IMR-90 (cell line): Measurements from ENCODE around the gene TMEM117. TPM values are rescaled to one million over a fixed set of nuclear protein-coding genes. Genes with fewer than 3 reads are reported as not detected.
A peak's percentile ranks its signal among the peaks of the same experiment; 100 is the strongest.

Source experiments
- ATAC-seq: fragments of 200-7000 bp; cut with Tn5 transposase; 2 replicates; pipeline ENCODE4 v1.9.1; 2020; ENCODE audit warnings: low read depth, mild to moderate bottlenecking, moderate library complexity
- BruUV-seq: library from RNA; stranded (reverse); fragments of 400-500 nt; replicated peaks from 2 replicates; lab custom pipeline; 2021; lab: Mats Ljungman, UMichigan
- CTCF ChIA-PET: fragments of 300-600 bp; formaldehyde crosslinking; extraction: SDS; loops from one replicate; lab custom pipeline; 2021; ENCODE audit warnings: antibody characterized with exemption; lab: Yijun Ruan, JAX
- POLR2A ChIA-PET: fragments of 300-600 bp; sonication (Branson Sonifier 250); formaldehyde crosslinking; loops from one replicate; lab custom pipeline; 2022; ENCODE audit warnings: antibody characterized with exemption; ENCODE audit not compliant: unreplicated experiment; lab: Charles Lee
- DNase-seq: peaks from one replicate; pipeline ENCODE4 v3.0.0; 2013
- H2AFZ ChIP-seq: replicated peaks from 2 replicates; pipeline ENCODE3; 2013; ENCODE audit warnings: low read length, mild to moderate bottlenecking; ENCODE audit not compliant: poor library complexity
- H2AK5ac ChIP-seq: 2 replicates; pipeline ENCODE4 v1.6.1; 2013; ENCODE audit warnings: low read depth, low read length, inconsistent platforms
- H2AK9ac ChIP-seq: replicated peaks from 2 replicates; pipeline ENCODE3; 2013; ENCODE audit warnings: mild to moderate bottlenecking, low read depth, low read length, moderate library complexity; ENCODE audit not compliant: poor library complexity
- H2BK120ac ChIP-seq: 2 replicates; pipeline ENCODE4 v1.6.1; 2013; ENCODE audit warnings: low read depth, low read length, inconsistent platforms
- H2BK15ac ChIP-seq: 3 replicates; pipeline ENCODE4 v1.6.1; 2013; ENCODE audit warnings: low read depth, low read length, inconsistent platforms
- H2BK20ac ChIP-seq: 2 replicates; pipeline ENCODE4 v1.6.1; 2013; ENCODE audit warnings: low read depth, mild to moderate bottlenecking, inconsistent platforms, low read length, moderate library complexity
- H2BK5ac ChIP-seq: 2 replicates; pipeline ENCODE4 v1.6.1; 2013; ENCODE audit warnings: mild to moderate bottlenecking, low read depth, low read length, inconsistent platforms; ENCODE audit not compliant: poor library complexity, severe bottlenecking
- H3K14ac ChIP-seq: replicated peaks from 2 replicates; pipeline ENCODE4 v1.6.1; 2013; ENCODE audit warnings: low read depth, low read length, inconsistent platforms
- H3K18ac ChIP-seq: 2 replicates; pipeline ENCODE4 v1.6.1; 2013; ENCODE audit warnings: low read depth, low read length, control low read depth
- H3K23ac ChIP-seq: 2 replicates; pipeline ENCODE4 v1.6.1; 2013; ENCODE audit warnings: low read depth, low read length, inconsistent platforms
- H3K27ac ChIP-seq: 2 replicates; pipeline ENCODE4 v1.5.1; 2013; ENCODE audit warnings: mild to moderate bottlenecking, control low read depth, low read length; ENCODE audit not compliant: insufficient read depth
- H3K27me3 ChIP-seq: 2 replicates; pipeline ENCODE4 v1.6.1; 2013; ENCODE audit warnings: low read length; ENCODE audit not compliant: control insufficient read depth, insufficient read depth
- H3K36me3 ChIP-seq: 2 replicates; pipeline ENCODE4 v1.6.1; 2013; ENCODE audit warnings: low read length, mixed read lengths; ENCODE audit not compliant: control insufficient read depth, insufficient read depth
- H3K4ac ChIP-seq: 2 replicates; pipeline ENCODE4 v1.6.1; 2013; ENCODE audit warnings: low read depth, low read length, inconsistent platforms
- H3K4me1 ChIP-seq: 2 replicates; pipeline ENCODE4 v1.6.1; 2013; ENCODE audit warnings: low read length, mixed read lengths; ENCODE audit not compliant: control insufficient read depth, insufficient read depth
- H3K4me2 ChIP-seq: 2 replicates; pipeline ENCODE4 v1.6.1; 2013; ENCODE audit warnings: low read depth, mild to moderate bottlenecking, control low read depth, low read length, moderate library complexity
- H3K4me3 ChIP-seq: 2 replicates; pipeline ENCODE4 v1.5.1; 2013; ENCODE audit warnings: low read depth, mild to moderate bottlenecking, control low read depth, low read length, moderate library complexity; ENCODE audit not compliant: insufficient read depth
- H3K56ac ChIP-seq: 2 replicates; pipeline ENCODE4 v1.6.1; 2013; ENCODE audit warnings: low read length, inconsistent platforms; ENCODE audit not compliant: insufficient read depth; ENCODE audit errors: extremely low read depth
- H3K79me1 ChIP-seq, 2 experiments: 2 replicates each; pipeline ENCODE4 v1.6.1; 2013; ENCODE audit warnings: low read length in 2 of 2, inconsistent platforms in 1 of 2, low read depth in 1 of 2
- H3K9ac ChIP-seq: 2 replicates; pipeline ENCODE4 v1.6.1; 2013; ENCODE audit warnings: low read depth, low read length, control low read depth
- H3K9me1 ChIP-seq: 2 replicates; pipeline ENCODE4 v1.6.1; 2013; ENCODE audit warnings: low read length, inconsistent platforms; ENCODE audit not compliant: insufficient read depth
- H3K9me3 ChIP-seq: 2 replicates; pipeline ENCODE4 v1.6.1; 2013; ENCODE audit warnings: low read length; ENCODE audit not compliant: control insufficient read depth, insufficient read depth
- H4K20me1 ChIP-seq: 2 replicates; pipeline ENCODE4 v1.6.1; 2013; ENCODE audit warnings: low read length, inconsistent platforms; ENCODE audit not compliant: insufficient read depth
- H4K5ac ChIP-seq: 2 replicates; pipeline ENCODE4 v1.6.1; 2013; ENCODE audit warnings: mild to moderate bottlenecking, low read depth, low read length, control low read depth
- H4K8ac ChIP-seq, 2 experiments: 2 replicates each; pipeline ENCODE4 v1.6.1; 2013; ENCODE audit warnings: low read depth in 2 of 2, low read length in 2 of 2, control low read depth in 1 of 2, inconsistent platforms in 1 of 2
- H4K91ac ChIP-seq: 2 replicates; pipeline ENCODE4 v1.6.1; 2013; ENCODE audit warnings: low read depth, low read length, inconsistent platforms; ENCODE audit not compliant: insufficient read depth
- MAFK ChIP-seq: IDR thresholded peaks from 2 replicates; pipeline ENCODE4 v1.6.1; 2012; ENCODE audit warnings: low read depth, low read length, improper control_type of control experiment
- RAD21 ChIP-seq: IDR thresholded peaks from 2 replicates; pipeline ENCODE4 v1.6.1; 2012; ENCODE audit warnings: low read length, improper control_type of control experiment
- WGBS, 2 experiments: methylation state at CpG; one replicate each; pipeline versions ENCODE4 v1.1.5 to v1.1.7; 2013; ENCODE audit warnings: missing lambda C conversion rate in 2 of 2; ENCODE audit not compliant: insufficient read length in 1 of 2; ENCODE audit errors: extremely low coverage in 2 of 2; 5-methylcytosine and 5-hydroxymethylcytosine counted together
- dilution Hi-C: fragments of 300-500 bp; cut with HindIII; formaldehyde crosslinking; loops from one replicate; pipeline ENCODE4 v1.14.3; 2018; ENCODE audit warnings: low sequenced_read_pairs; ENCODE audit not compliant: unreplicated experiment
- in situ Hi-C: fragments of 300-500 bp; cut with MboI; formaldehyde crosslinking; loops from 3 replicates; pipeline ENCODE4 v1.14.3; 2019; ENCODE audit warnings: low sequenced_read_pairs, inconsistent platforms, mixed read lengths
- intact Hi-C: fragments of 100-400 bp; cut with micrococcal nuclease; formaldehyde crosslinking; loops from 2 replicates; pipeline ENCODE4 v1.10.0; 2022
- polyA plus RNA-seq, 3 experiments: library from polyadenylated mRNA; depleted of rRNA; stranded (reverse); fragments of >200 nt; gene quantifications; 2 replicates each; pipeline ENCODE4 v1.2.3, GENCODE V29; 2012; ENCODE audit warnings: low replicate concordance in 1 of 3
- total RNA-seq: library from RNA; depleted of rRNA; stranded (reverse); fragments of >200 nt; gene quantifications from 2 replicates; pipeline ENCODE4 v1.2.3, GENCODE V29; 2012

Gene TMEM117
- total and polyA plus RNA-seq, 2 of the 4 experiments (the other 2 are of a cell fraction): 8.7 to 21.0 TPM

- dilution Hi-C loops (no loop called here), intact Hi-C loops (no loop called here), in situ Hi-C loops (no loop called here)
- WGBS, 2 experiments: no CpG with 5 or more reads among the region's 1 CpG
- Histone ChIP-seq H4K91ac (no peak overlapping the region), H3K4me2 (no peak overlapping the region), H3K79me1 (peaks cover 0 to 3% of the 10 kb centered on the region in 2 experiments; a peak in 1 of 4 replicates), H3K27ac (no peak overlapping the region), H3K56ac (no peak overlapping the region), H2AK5ac (no peak overlapping the region), H3K23ac (no peak overlapping the region), H3K18ac (no peak overlapping the region), H3K4me3 (no peak overlapping the region), H2BK5ac (no peak overlapping the region), H3K9me3 (no peaks in the 10 kb centered on the region), H3K14ac (no peak overlapping the region), H2AK9ac (no peak overlapping the region), H3K27me3 (no peaks in the 10 kb centered on the region), H4K5ac (no peak overlapping the region), H4K20me1 (no peaks in the 10 kb centered on the region), H2BK120ac (no peak overlapping the region), H2BK20ac (no peak overlapping the region), H4K8ac (no peak overlapping the region), H3K4me1 (no peaks in the 10 kb centered on the region), H2BK15ac (no peak overlapping the region), H2AFZ (no peak overlapping the region), H3K36me3 (no peaks in the 10 kb centered on the region), H3K9me1 (no peaks in the 10 kb centered on the region), H3K9ac (no peak overlapping the region), H3K4ac (no peak overlapping the region)
- DNase-seq (no peak), ATAC-seq (no peak)
- TF ChIP-seq MAFK (peak; percentile 72), RAD21 (no peak)
- POLR2A ChIA-PET: no interaction called here
- no TSS peak for BruUV-seq
- CTCF ChIA-PET: no interaction called here
Measured at GRCh38 chr12:43930032-43930431, 94.2 kb downstream of the TMEM117 start.
